HEK293 (cell line): ENCODE data around the gene PHF5A.

Experiments
- CTCF ChIA-PET: fragments of 350-600 bp; formaldehyde crosslinking; extraction: SDS; loops from one replicate; lab custom pipeline; 2021; ENCODE audit warnings: antibody characterized with exemption; lab: Yijun Ruan, JAX
- POLR2A ChIA-PET: fragments of 300-600 bp; formaldehyde crosslinking; extraction: SDS; loops from one replicate; lab custom pipeline; 2020; ENCODE audit warnings: antibody characterized with exemption, inconsistent platforms; lab: Yijun Ruan, JAX
- H3K27ac ChIP-seq: fragments of 200-500 bp; sonication (Bioruptor generic); 2 replicates; pipeline ENCODE4 v1.5.1; 2014; ENCODE audit warnings: low read depth, low read length, control low read depth, inconsistent platforms; ENCODE audit errors: extremely low read depth
- H3K36me3 ChIP-seq, 2 experiments: fragments of 200-500 bp in 1 of 2; sonication (Bioruptor generic) in 1 of 2; 1 replicate in 1 of 2; 2 replicates in 1 of 2; pipeline ENCODE4 v1.5.1; 2014 to 2017; ENCODE audit warnings: inconsistent platforms in 2 of 2, low read length in 2 of 2; ENCODE audit not compliant: control insufficient read depth in 2 of 2, insufficient read depth in 1 of 2
- H3K4me1 ChIP-seq: fragments of 200-500 bp; sonication (Bioruptor generic); 2 replicates; pipeline ENCODE4 v1.5.1; 2014; ENCODE audit warnings: mild to moderate bottlenecking, low read length, inconsistent platforms; ENCODE audit not compliant: control insufficient read depth, insufficient read depth
- H3K4me3 ChIP-seq: 2 replicates; pipeline ENCODE4 v1.5.1; 2011; ENCODE audit warnings: low read depth, mild to moderate bottlenecking, control low read depth, low read length, moderate library complexity
- H3K9me3 ChIP-seq: fragments of 200-500 bp; sonication (Bioruptor generic); 2 replicates; pipeline ENCODE4 v1.5.1; 2014; ENCODE audit warnings: low read depth, low read length, inconsistent platforms; ENCODE audit not compliant: control insufficient read depth, insufficient read depth
- GFI1B ChIP-seq: fragments of 450-650 bp; formaldehyde crosslinking; IDR thresholded peaks from 2 replicates; pipeline ENCODE4 v1.5.1; 2016; ENCODE audit warnings: missing biosample characterization, missing genetic modification characterization
- KLF17 ChIP-seq: fragments of 450-650 bp; formaldehyde crosslinking; IDR thresholded peaks from 2 replicates; pipeline ENCODE4 v1.5.1; 2016; ENCODE audit warnings: missing biosample characterization, missing genetic modification characterization
- OVOL3 ChIP-seq: fragments of 450-650 bp; formaldehyde crosslinking; IDR thresholded peaks from 2 replicates; pipeline ENCODE4 v1.5.1; 2016; ENCODE audit warnings: missing biosample characterization, missing genetic modification characterization
- PRDM1 ChIP-seq: fragments of 450-650 bp; formaldehyde crosslinking; IDR thresholded peaks from 2 replicates; pipeline ENCODE4; 2016; ENCODE audit warnings: missing biosample characterization, missing genetic modification characterization
- WT1 ChIP-seq: fragments of 450-650 bp; formaldehyde crosslinking; IDR thresholded peaks from 2 replicates; pipeline ENCODE4 v1.5.1; 2016; ENCODE audit warnings: missing biosample characterization, missing genetic modification characterization
- ZBTB11 ChIP-seq: fragments of 450-650 bp; formaldehyde crosslinking; conservative IDR thresholded peaks from 2 replicates; pipeline ENCODE4 v1.5.1; 2016; ENCODE audit warnings: low read depth, missing biosample characterization, missing genetic modification characterization
- ZBTB26 ChIP-seq: fragments of 450-650 bp; formaldehyde crosslinking; optimal IDR thresholded peaks from 2 replicates; pipeline ENCODE3; 2016; ENCODE audit warnings: missing biosample characterization, mild to moderate bottlenecking, missing genetic modification characterization
- ZNF16 ChIP-seq: fragments of 450-650 bp; formaldehyde crosslinking; IDR thresholded peaks from 2 replicates; pipeline ENCODE4 v1.5.1; 2016; ENCODE audit warnings: low read depth, missing biosample characterization, missing genetic modification characterization
- ZNF202 ChIP-seq: fragments of 450-650 bp; formaldehyde crosslinking; IDR thresholded peaks from 2 replicates; pipeline ENCODE4 v1.5.1; 2016; ENCODE audit warnings: missing biosample characterization, missing genetic modification characterization, borderline replicate concordance
- ZNF214 ChIP-seq: fragments of 450-650 bp; formaldehyde crosslinking; IDR thresholded peaks from 2 replicates; pipeline ENCODE4 v1.5.1; 2017; ENCODE audit warnings: missing biosample characterization, mild to moderate bottlenecking, missing genetic modification characterization, borderline replicate concordance
- ZNF362 ChIP-seq: fragments of 450-650 bp; formaldehyde crosslinking; IDR thresholded peaks from 2 replicates; pipeline ENCODE4 v1.5.1; 2016; ENCODE audit warnings: missing biosample characterization, missing genetic modification characterization
- ZNF626 ChIP-seq: fragments of 450-650 bp; sonication (Bioruptor Pico); formaldehyde crosslinking; IDR thresholded peaks from 2 replicates; pipeline ENCODE4 v1.5.1; 2018; ENCODE audit warnings: missing biosample characterization, missing genetic modification characterization, inconsistent platforms
- ZNF76 ChIP-seq: fragments of 450-650 bp; formaldehyde crosslinking; IDR thresholded peaks from 2 replicates; pipeline ENCODE4; 2016; ENCODE audit warnings: low read depth, missing biosample characterization, missing genetic modification characterization, borderline replicate concordance

The PHF5A gene

GRCh38 chr22:41505511-41506220 lies 37.2 kb upstream of the PHF5A start:
- ChIA-PET POLR2A (interaction anchor here (0.7 to 1.0 kb wide), 4 partner anchors 59 to 572 kb away, joined by 3 to 5 read pairs (median 4); partner anchors contain the start of gene TOB2), CTCF (interaction anchor here (0.6 to 2.8 kb wide), 2 partner anchors 12 to 188 kb away, joined by 3 to 15 read pairs; no protein-coding TSS in a partner anchor)
- Histone ChIP-seq H3K36me3 (peaks cover 13 to 53% of the 10 kb centered on the region in 2 experiments), H3K4me3 (no peak overlapping the region), H3K4me1 (no peaks in the 10 kb centered on the region), H3K9me3 (no peaks in the 10 kb centered on the region), H3K27ac (no peak overlapping the region)
- TF ChIP-seq ZBTB11 (tag by site-specific recombination) (no peak), OVOL3 (tag by site-specific recombination) (no peak), GFI1B (tag by site-specific recombination) (no peak), ZNF16 (no peak), KLF17 (tag by site-specific recombination) (no peak), WT1 (tag by site-specific recombination) (no peak), ZNF214 (tag by site-specific recombination) (no peak), ZNF626 (tag by site-specific recombination) (no peak)

GRCh38 chr22:41504816-41505215 lies 36.3 kb upstream of the PHF5A start:
- H3K4me3 ChIP-seq = no peak overlapping the region
- H3K4me1 ChIP-seq = no peaks in the 10 kb centered on the region
- H3K9me3 ChIP-seq = no peaks in the 10 kb centered on the region
- no peak overlapping the region for H3K27ac ChIP-seq
- CTCF ChIA-PET = interaction anchor here (0.5 to 2.8 kb wide), 2 partner anchors 13 to 39 kb away, joined by 3 to 15 read pairs; no protein-coding TSS in a partner anchor
- POLR2A ChIA-PET = no interaction called here
- TF ChIP-seq ZNF202 (tag by site-specific recombination) (no peak), ZNF76 (tag by site-specific recombination) (no peak), ZBTB26 (tag by site-specific recombination) (no peak)
- peaks cover 17 to 52% of the 10 kb centered on the region in 2 experiments for H3K36me3 ChIP-seq

GRCh38 chr22:41504397-41504796 lies 35.9 kb upstream of the PHF5A start:
- TF ChIP-seq ZNF362 (tag by site-specific recombination) (peak; percentile 70; the same call in 1 of the 2 replicates), PRDM1 (tag by site-specific recombination) (no peak)

More at GRCh38 chr22:41504397-41504796, 35.9 kb upstream of the PHF5A start:
- POLR2A ChIA-PET = no interaction called here
- no peaks in the 10 kb centered on the region for H3K4me1 ChIP-seq
- H3K4me3 ChIP-seq = no peak overlapping the region
- H3K9me3 ChIP-seq = no peaks in the 10 kb centered on the region
- CTCF ChIA-PET = interaction anchor here (0.5 to 2.8 kb wide), 2 partner anchors 14 to 39 kb away, joined by 3 to 15 read pairs; no protein-coding TSS in a partner anchor
- H3K36me3 ChIP-seq = peaks cover 17 to 55% of the 10 kb centered on the region in 2 experiments
- H3K27ac ChIP-seq = no peak overlapping the region
